Tibial nerve (tissue), 4 donors: ENCODE data around the gene DUSP23.

Experiments
- EP300 ChIP-seq, 2 donors: sonication (generic); formaldehyde crosslinking; IDR thresholded peaks; one replicate each; pipeline ENCODE4 v1.6.1; 2017; ENCODE audit warnings: antibody characterized with exemption in 2 of 2, mild to moderate bottlenecking in 1 of 2
- TF ChIP-seq, protein P1 (sequence below), 5 experiments: fragments of 200-600 bp in 3 of 5; fragments of 450-650 bp in 2 of 5; sonication (generic) in 3 of 5; IDR thresholded peaks; one replicate each; pipeline ENCODE4 v1.5.1; 2016 to 2019; ENCODE audit warnings: antibody characterized with exemption in 5 of 5, mild to moderate bottlenecking in 3 of 5, moderate library complexity in 2 of 5

DNA sequence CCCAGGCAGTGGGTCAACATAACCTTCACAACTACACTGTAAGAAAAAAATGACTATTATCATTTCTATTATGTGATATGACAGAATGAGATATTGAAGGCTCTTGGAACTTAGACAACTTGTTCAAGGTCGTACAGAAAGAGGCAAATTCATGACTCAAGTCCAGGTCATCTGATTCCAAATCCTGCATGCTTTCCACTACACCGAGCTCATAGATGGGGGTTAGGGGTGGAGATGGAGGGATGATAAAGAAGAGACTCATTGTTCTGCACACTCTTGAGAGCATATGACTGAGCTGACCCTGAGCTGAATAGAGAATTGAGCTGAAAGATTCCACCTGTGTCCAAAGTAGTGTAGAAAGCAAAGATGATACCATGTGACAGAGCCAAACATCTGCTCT is 24.2 kb downstream of the DUSP23 start:
- no peak for TF ChIP-seq EP300 (IDR thresholded peaks at IDR 0.05)
- TF ChIP-seq, protein P1, sequence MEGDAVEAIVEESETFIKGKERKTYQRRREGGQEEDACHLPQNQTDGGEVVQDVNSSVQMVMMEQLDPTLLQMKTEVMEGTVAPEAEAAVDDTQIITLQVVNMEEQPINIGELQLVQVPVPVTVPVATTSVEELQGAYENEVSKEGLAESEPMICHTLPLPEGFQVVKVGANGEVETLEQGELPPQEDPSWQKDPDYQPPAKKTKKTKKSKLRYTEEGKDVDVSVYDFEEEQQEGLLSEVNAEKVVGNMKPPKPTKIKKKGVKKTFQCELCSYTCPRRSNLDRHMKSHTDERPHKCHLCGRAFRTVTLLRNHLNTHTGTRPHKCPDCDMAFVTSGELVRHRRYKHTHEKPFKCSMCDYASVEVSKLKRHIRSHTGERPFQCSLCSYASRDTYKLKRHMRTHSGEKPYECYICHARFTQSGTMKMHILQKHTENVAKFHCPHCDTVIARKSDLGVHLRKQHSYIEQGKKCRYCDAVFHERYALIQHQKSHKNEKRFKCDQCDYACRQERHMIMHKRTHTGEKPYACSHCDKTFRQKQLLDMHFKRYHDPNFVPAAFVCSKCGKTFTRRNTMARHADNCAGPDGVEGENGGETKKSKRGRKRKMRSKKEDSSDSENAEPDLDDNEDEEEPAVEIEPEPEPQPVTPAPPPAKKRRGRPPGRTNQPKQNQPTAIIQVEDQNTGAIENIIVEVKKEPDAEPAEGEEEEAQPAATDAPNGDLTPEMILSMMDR (IDR thresholded peaks at IDR 0.05): no peak
